SH-SY5Y (cell line): ENCODE data around the gene XYLT2.

Source experiments
- GATA2 ChIP-seq: IDR thresholded peaks from 2 replicates; pipeline ENCODE4 v1.6.1; 2011; ENCODE audit warnings: mild to moderate bottlenecking, low read depth, low read length
- GATA3 ChIP-seq: IDR thresholded peaks from 2 replicates; pipeline ENCODE4 v1.6.1; 2011; ENCODE audit warnings: low read depth, mild to moderate bottlenecking, low read length, moderate library complexity

- no peak for TF ChIP-seq GATA2
- TF ChIP-seq GATA3: no peak
Observed at GRCh38 chr17:50326831-50327364, 19.0 kb upstream of the XYLT2 start.
